Measurements from ENCODE around the gene TMEM109. TPM values are rescaled to one million over a fixed set of nuclear protein-coding genes. Genes with fewer than 3 reads are reported as not detected.

Gene TMEM109
- total and polyA plus RNA-seq, 7 donors: 69.2 to 130 (median 72.5) TPM

GRCh38 chr11:60944490-60945294, 30.7 kb downstream of the TMEM109 start:
- no peak for ATAC-seq
- no peak for TF ChIP-seq CTCF (IDR thresholded peaks at IDR 0.05)
- DNase-seq: no peak
- Histone ChIP-seq H3K4me1 (no peaks in the 10 kb centered on the region), H3K27me3 (ENCODE audit: insufficient read depth in 3 of 3, low read length in 2 of 3) (no peaks in the 10 kb centered on the region), H3K9me3 (no peaks in the 10 kb centered on the region), H3K36me3 (ENCODE audit: insufficient read depth in 1 of 2, low read depth in 1 of 2) (peaks cover 0 to 6% of the 10 kb centered on the region in 2 donors), H3K4me3 (no peak overlapping the region), H3K27ac (no peak overlapping the region)
- intact Hi-C loops (cut with DNase I): no loop called here
- 72 to 84% (median 74%) methylated on average over 11 of the region's 11 CpGs for WGBS, 3 donors

- Histone ChIP-seq H3K36me3 (ENCODE audit: insufficient read depth in 1 of 2, low read depth in 1 of 2) (peaks cover 0 to 5% of the 10 kb centered on the region in 2 donors), H3K27ac (no peak overlapping the region), H3K27me3 (ENCODE audit: insufficient read depth in 3 of 3, low read length in 2 of 3) (no peaks in the 10 kb centered on the region), H3K9me3 (no peaks in the 10 kb centered on the region), H3K4me1 (no peaks in the 10 kb centered on the region), H3K4me3 (no peak overlapping the region)
- DNase-seq (no peak), ATAC-seq (no peak)
- TF ChIP-seq CTCF (IDR thresholded peaks at IDR 0.05): no peak
- intact Hi-C loops (cut with DNase I): no loop called here
- 95 to 99% (median 99%) methylated on average over 5 of the region's 5 CpGs for WGBS, 3 donors
These were observed 31.3 kb downstream of the TMEM109 start for GRCh38 chr11:60945295-60945667.

GRCh38 chr11:60946601-60947264, 32.8 kb downstream of the TMEM109 start:
- 73 to 76% (median 74%) methylated on average over 15 of the region's 15 CpGs for WGBS, 3 donors
- Histone ChIP-seq H3K27ac (no peak overlapping the region), H3K9me3 (no peaks in the 10 kb centered on the region), H3K27me3 (ENCODE audit: insufficient read depth in 3 of 3, low read length in 2 of 3) (peaks cover 0 to 3% (median 0%) of the 10 kb centered on the region in 3 donors), H3K4me3 (no peak overlapping the region), H3K36me3 (ENCODE audit: insufficient read depth in 1 of 2, low read depth in 1 of 2) (peaks cover 0 to 4% of the 10 kb centered on the region in 2 donors), H3K4me1 (no peaks in the 10 kb centered on the region)
- ATAC-seq (no peak), DNase-seq (no peak)
- TF ChIP-seq CTCF (IDR thresholded peaks at IDR 0.05): no peak
- intact Hi-C loops (cut with DNase I): no loop called here

GRCh38 chr11:60947700-60948099, 33.7 kb downstream of the TMEM109 start:
- H3K36me3 ChIP-seq (ENCODE audit: insufficient read depth in 1 of 2, low read depth in 1 of 2): no peaks in the 10 kb centered on the region
- no peak overlapping the region for H3K4me3 ChIP-seq
- H3K9me3 ChIP-seq: no peaks in the 10 kb centered on the region
- no peak for TF ChIP-seq CTCF (IDR thresholded peaks at IDR 0.05)
- H3K27ac ChIP-seq: no peak overlapping the region
- no peak for DNase-seq
- no peak for ATAC-seq
- H3K27me3 ChIP-seq (ENCODE audit: insufficient read depth in 3 of 3, low read length in 2 of 3): peaks cover 0 to 3% (median 0%) of the 10 kb centered on the region in 3 donors
- intact Hi-C loops (cut with DNase I): no loop called here
- H3K4me1 ChIP-seq: no peaks in the 10 kb centered on the region
- 47 to 53% (median 48%) methylated on average over 2 of the region's 2 CpGs for WGBS, 3 donors

Data from psoas muscle (tissue), 8 donors.